GM18511 (cell line): ENCODE results near the gene ABCD3.
"Not testable (repeated sequence)": the region's sequence is repeated elsewhere in the genome, so short reads cannot be mapped to it uniquely, and the experiment has no call there.

Source experiments
- ATAC-seq: cut with Tn5 transposase; IDR thresholded peaks from one replicate; pipeline ENCODE4 v1.9.1; 2021; ENCODE audit warnings: mild to moderate bottlenecking, moderate library complexity; ENCODE audit not compliant: unreplicated experiment

Gene ABCD3

GRCh38 chr1:94544706-94545490 is 126.7 kb downstream of the ABCD3 start:
- ATAC-seq = no peak

GRCh38 chr1:94549706-94550105 is 131.5 kb downstream of the ABCD3 start:
- ATAC-seq = no peak

- no peak for ATAC-seq
Measured at GRCh38 chr1:94550396-94550795, 132.2 kb downstream of the ABCD3 start.

- ATAC-seq = no peak
Measured at GRCh38 chr1:94550800-94551241, 132.6 kb downstream of the ABCD3 start.

GRCh38 chr1:94551449-94551848 is 133.3 kb downstream of the ABCD3 start:
- ATAC-seq = no peak

- ATAC-seq = no peak
Measured at GRCh38 chr1:94552071-94552586, 133.9 kb downstream of the ABCD3 start.

GRCh38 chr1:94553323-94553730 is 135.1 kb downstream of the ABCD3 start:
- ATAC-seq = no peak

- no peak for ATAC-seq
Measured at GRCh38 chr1:94553931-94554330, 135.7 kb downstream of the ABCD3 start.

- ATAC-seq = no peak
Measured at GRCh38 chr1:94554580-94554979, 136.4 kb downstream of the ABCD3 start.

- no peak for ATAC-seq
Measured at GRCh38 chr1:94555091-94555490, 136.9 kb downstream of the ABCD3 start.

GRCh38 chr1:94559921-94560320 is 141.7 kb downstream of the ABCD3 start:
- ATAC-seq = no peak

GRCh38 chr1:94560333-94560732 is 142.1 kb downstream of the ABCD3 start:
- ATAC-seq = no peak

- no peak for ATAC-seq
Measured at GRCh38 chr1:94562519-94563260, 144.5 kb downstream of the ABCD3 start.

GRCh38 chr1:94565901-94566300 is 147.7 kb downstream of the ABCD3 start:
- no peak for ATAC-seq

GRCh38 chr1:94566436-94566835 is 148.2 kb downstream of the ABCD3 start:
- ATAC-seq = not testable (repeated sequence)

GRCh38 chr1:94567975-94568607 is 149.9 kb downstream of the ABCD3 start:
- ATAC-seq = not testable (repeated sequence)
